Peyer's patch (tissue), 4 donors: ENCODE results near the gene S100A13.

Experiments
- POLR2A ChIP-seq, 2 donors: fragments of 450-650 bp; IDR thresholded peaks; one replicate each; pipeline ENCODE4 v1.5.1; 2017; ENCODE audit warnings: antibody characterized with exemption in 2 of 2, mild to moderate bottlenecking in 2 of 2, moderate library complexity in 2 of 2
- TF ChIP-seq, protein P1 (sequence below), 6 experiments: fragments of 450-650 bp in 4 of 6; fragments of 200-600 bp in 2 of 6; sonication (generic) in 1 of 6; IDR thresholded peaks; one replicate each; pipeline ENCODE4 v1.5.1; 2017 to 2019; ENCODE audit warnings: antibody characterized with exemption in 6 of 6, mild to moderate bottlenecking in 3 of 6, moderate library complexity in 1 of 6

DNA sequence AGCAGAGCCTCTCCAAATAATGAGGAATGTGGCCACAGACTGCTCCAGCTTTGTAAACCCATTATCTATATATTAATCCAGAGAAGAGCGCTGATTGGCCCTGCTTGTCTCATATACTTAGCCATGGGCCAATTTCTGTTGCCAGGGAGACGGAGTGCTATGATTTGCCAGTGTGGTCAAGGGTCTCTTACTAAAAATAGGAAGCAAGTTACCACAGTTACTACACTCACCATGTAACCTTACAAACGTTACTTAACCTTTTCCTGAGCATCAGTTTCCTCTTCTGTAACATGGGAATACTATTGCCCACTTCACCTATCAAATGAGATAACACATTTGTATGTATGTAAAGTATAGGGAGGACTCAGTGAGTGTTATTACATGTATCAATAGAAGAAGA is 54.0 kb downstream of the S100A13 start:
- TF ChIP-seq, protein P1, sequence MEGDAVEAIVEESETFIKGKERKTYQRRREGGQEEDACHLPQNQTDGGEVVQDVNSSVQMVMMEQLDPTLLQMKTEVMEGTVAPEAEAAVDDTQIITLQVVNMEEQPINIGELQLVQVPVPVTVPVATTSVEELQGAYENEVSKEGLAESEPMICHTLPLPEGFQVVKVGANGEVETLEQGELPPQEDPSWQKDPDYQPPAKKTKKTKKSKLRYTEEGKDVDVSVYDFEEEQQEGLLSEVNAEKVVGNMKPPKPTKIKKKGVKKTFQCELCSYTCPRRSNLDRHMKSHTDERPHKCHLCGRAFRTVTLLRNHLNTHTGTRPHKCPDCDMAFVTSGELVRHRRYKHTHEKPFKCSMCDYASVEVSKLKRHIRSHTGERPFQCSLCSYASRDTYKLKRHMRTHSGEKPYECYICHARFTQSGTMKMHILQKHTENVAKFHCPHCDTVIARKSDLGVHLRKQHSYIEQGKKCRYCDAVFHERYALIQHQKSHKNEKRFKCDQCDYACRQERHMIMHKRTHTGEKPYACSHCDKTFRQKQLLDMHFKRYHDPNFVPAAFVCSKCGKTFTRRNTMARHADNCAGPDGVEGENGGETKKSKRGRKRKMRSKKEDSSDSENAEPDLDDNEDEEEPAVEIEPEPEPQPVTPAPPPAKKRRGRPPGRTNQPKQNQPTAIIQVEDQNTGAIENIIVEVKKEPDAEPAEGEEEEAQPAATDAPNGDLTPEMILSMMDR (IDR thresholded peaks at IDR 0.05), result no peak
- no peak for TF ChIP-seq POLR2A (IDR thresholded peaks at IDR 0.05)
